Endothelial cell of umbilical vein (primary cell): ENCODE results near the gene SRSF9.

Experiments used
- EZH2 ChIP-seq: IDR thresholded peaks from 2 replicates; pipeline ENCODE4 v1.6.1; 2012; ENCODE audit warnings: borderline replicate concordance, low read depth, mild to moderate bottlenecking, moderate library complexity, low read length, inconsistent platforms; ENCODE audit not compliant: severe bottlenecking
- POLR2A ChIP-seq: IDR thresholded peaks from 2 replicates; pipeline ENCODE4 v1.6.1; 2012; ENCODE audit warnings: low read depth, mild to moderate bottlenecking, control low read depth, low read length
- TF ChIP-seq, protein P1 (sequence below), 2 donors: IDR thresholded peaks; 1 replicate in 1 of 2; 2 replicates in 1 of 2; pipeline ENCODE4 v1.5.1; 2011; ENCODE audit warnings: low read length in 2 of 2, mild to moderate bottlenecking in 2 of 2, moderate library complexity in 2 of 2, control low read depth in 1 of 2, inconsistent platforms in 1 of 2, low read depth in 1 of 2; ENCODE audit not compliant: insufficient read depth in 1 of 2; ENCODE audit errors: extremely low read depth in 1 of 2

DNA sequence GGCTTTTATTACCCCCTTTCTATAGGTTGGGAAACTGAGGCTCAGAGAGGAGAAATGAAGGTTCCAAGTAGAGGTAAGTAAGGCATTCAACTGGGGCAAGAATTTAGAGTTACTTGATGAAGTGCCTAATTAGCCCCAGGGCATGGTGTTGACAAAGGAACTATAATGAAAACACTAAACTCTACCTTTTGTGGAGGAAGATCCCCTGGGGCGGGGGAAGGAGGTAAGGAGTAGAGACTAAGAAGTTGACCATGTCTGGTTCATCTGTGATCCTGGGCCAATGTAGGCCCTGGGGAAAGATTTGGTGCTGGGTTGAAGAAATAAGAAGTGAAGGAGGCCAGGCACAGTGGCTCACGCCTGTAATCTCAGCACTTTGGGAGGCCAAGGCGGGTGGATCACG lies 47.8 kb downstream of the SRSF9 start:
- TF ChIP-seq EZH2 = no peak
- TF ChIP-seq, protein P1, sequence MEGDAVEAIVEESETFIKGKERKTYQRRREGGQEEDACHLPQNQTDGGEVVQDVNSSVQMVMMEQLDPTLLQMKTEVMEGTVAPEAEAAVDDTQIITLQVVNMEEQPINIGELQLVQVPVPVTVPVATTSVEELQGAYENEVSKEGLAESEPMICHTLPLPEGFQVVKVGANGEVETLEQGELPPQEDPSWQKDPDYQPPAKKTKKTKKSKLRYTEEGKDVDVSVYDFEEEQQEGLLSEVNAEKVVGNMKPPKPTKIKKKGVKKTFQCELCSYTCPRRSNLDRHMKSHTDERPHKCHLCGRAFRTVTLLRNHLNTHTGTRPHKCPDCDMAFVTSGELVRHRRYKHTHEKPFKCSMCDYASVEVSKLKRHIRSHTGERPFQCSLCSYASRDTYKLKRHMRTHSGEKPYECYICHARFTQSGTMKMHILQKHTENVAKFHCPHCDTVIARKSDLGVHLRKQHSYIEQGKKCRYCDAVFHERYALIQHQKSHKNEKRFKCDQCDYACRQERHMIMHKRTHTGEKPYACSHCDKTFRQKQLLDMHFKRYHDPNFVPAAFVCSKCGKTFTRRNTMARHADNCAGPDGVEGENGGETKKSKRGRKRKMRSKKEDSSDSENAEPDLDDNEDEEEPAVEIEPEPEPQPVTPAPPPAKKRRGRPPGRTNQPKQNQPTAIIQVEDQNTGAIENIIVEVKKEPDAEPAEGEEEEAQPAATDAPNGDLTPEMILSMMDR (IDR thresholded peaks at IDR 0.05; ENCODE audit: extremely low read depth in 1 of 2, insufficient read depth in 1 of 2, low read depth in 1 of 2, low read length in 2 of 2) = no peak
- no peak for TF ChIP-seq POLR2A
